Cardiac ventricle fibroblast (primary cell): ENCODE results near the gene ZDHHC16. TPM values are rescaled to one million over a fixed set of nuclear protein-coding genes. Genes with fewer than 3 reads are reported as not detected.

Experiments used
- total RNA-seq: library from RNA; depleted of rRNA; stranded (reverse); fragments of >200 nt; gene quantifications from 2 replicates; pipeline ENCODE4 v1.2.3, GENCODE V29; 2015

Gene ZDHHC16
- 20.1 and 24.5 TPM in 2 replicates for total RNA-seq

DNA sequence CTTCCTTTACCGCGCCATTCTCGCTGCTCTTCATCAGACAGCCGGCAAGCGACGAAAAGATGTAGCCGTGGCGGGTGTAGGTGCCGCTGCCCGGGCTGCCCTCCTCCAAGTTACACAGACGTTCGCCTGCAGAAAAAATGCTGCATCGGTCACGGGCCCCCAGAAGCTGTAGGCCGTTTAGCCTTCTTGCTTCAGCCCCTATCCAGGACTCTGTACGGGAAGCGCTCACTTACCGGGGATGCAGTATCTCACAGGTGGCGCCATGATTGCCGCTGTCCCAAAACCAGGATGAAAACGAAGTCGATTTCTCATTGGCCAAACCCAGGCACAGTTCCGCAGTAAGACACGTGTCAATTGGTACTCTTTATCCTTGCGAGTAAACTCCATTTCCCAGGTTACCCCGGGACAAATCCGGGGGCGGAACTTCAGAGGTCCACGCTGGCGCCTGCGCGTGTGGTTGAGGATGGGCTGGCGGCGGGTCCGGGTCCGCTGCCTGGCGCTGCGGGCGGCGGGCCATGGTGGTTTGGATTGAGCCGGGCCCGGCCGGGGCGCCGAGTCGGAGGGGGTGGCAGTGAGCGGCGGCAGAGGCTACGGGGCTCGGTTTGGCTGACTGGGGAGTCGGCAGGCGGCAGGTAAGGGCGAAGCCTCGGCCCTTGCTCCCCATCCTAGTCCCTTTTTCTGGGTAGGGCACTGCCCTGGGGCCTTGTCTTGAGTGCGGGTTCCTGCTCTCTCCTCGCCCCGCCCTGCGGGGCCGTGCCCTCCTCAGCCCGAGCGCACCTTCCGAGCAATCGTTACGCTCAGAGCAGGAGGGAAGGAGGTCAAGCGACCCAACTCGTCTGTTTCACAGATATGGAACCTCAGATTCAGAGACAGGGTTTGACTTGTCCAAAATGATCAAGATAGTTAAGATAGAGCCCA is at the start of gene ZDHHC16, which contains the start of gene EXOSC1:
TSS of gene ZDHHC16 (plus strand) at position 454 of the 918 bp plus-strand sequence. CDS start 5,501 bp downstream, outside the sequence.
TSS of gene EXOSC1 (minus strand) at position 285 of the 918 bp plus-strand sequence. CDS start at position 264, 21 bp downstream.

GRCh38 chr10:97400665-97401454 is 45.1 kb upstream of the ZDHHC16 start, which contains the start of gene RRP12:
TSS of gene RRP12 (minus strand) at chr10:97401340. CDS start at chr10:97401231, 109 bp downstream.

GRCh38 chr10:97425964-97426775 is 19.8 kb upstream of the ZDHHC16 start, which contains the start of gene PGAM1:
TSS of gene PGAM1 (plus strand) at chr10:97426191. CDS start at chr10:97426308, 117 bp downstream.

GRCh38 chr10:97498076-97498840 is 52.3 kb downstream of the ZDHHC16 start, which contains the start of gene MMS19:
TSS of gene MMS19 (minus strand) at chr10:97498422. CDS start at chr10:97498384, 38 bp downstream.

GRCh38 chr10:97498841-97499560 is 53.0 kb downstream of the ZDHHC16 start, which contains the start of gene UBTD1:
TSS of gene UBTD1 (plus strand) at chr10:97498924. CDS start at chr10:97499204, 280 bp downstream.

Other genes with a start within 250 kb of the ZDHHC16 start
- gene ARHGAP19, start 153.5 kb upstream of the ZDHHC16 start, total RNA-seq, result 6.4 and 6.6 TPM in 2 replicates
- 1.8 and 4.5 TPM in 2 replicates for gene FRAT1, start 126.9 kb upstream of the ZDHHC16 start, total RNA-seq
- gene FRAT2, start 111.4 kb upstream of the ZDHHC16 start, total RNA-seq, result 2.9 and 5.9 TPM in 2 replicates
- gene RRP12, start 44.8 kb upstream of the ZDHHC16 start, total RNA-seq, result 13.1 and 23.2 TPM in 2 replicates
- gene PGAM1, start 20.0 kb upstream of the ZDHHC16 start, total RNA-seq, result 296 and 398 TPM in 2 replicates
- gene EXOSC1, start 169 bp upstream of the ZDHHC16 start, total RNA-seq, result 21.7 and 22.3 TPM in 2 replicates
- gene MMS19, start 52.2 kb downstream of the ZDHHC16 start, total RNA-seq, result 96.3 and 108 TPM in 2 replicates
- 48.3 and 48.9 TPM in 2 replicates for gene UBTD1, start 52.7 kb downstream of the ZDHHC16 start, total RNA-seq
- not detected in 2 replicates for gene ANKRD2, start 126.6 kb downstream of the ZDHHC16 start, total RNA-seq
- not detected in 2 replicates for gene HOGA1, start 138.2 kb downstream of the ZDHHC16 start, total RNA-seq
- gene C10orf62, start 143.5 kb downstream of the ZDHHC16 start, total RNA-seq, result not detected in 2 replicates
- 2.7 and 15.4 TPM in 2 replicates for gene MORN4, start 187.3 kb downstream of the ZDHHC16 start, total RNA-seq
- gene PI4K2A, start 194.5 kb downstream of the ZDHHC16 start, total RNA-seq, result 17.5 and 19.1 TPM in 2 replicates
- gene AVPI1, start 241.1 kb downstream of the ZDHHC16 start, total RNA-seq, result 6.4 and 6.8 TPM in 2 replicates